Measurements from ENCODE around the gene PLEKHA7. TPM values are rescaled to one million over a fixed set of nuclear protein-coding genes. Genes with fewer than 3 reads are reported as not detected.

The PLEKHA7 gene
- total and polyA plus RNA-seq, 2 of the 8 experiments (the other 6 are each of a cell fraction or from before 2014, with no cell fraction given): 11.4 to 25.6 TPM

- Histone ChIP-seq H2BK5ac (ENCODE audit: low read depth, low read length) (no peak overlapping the region), H2AK5ac (ENCODE audit: low read depth, low read length) (no peak overlapping the region), H3K9ac (replicated peaks in 1 of 4; ENCODE audit: extremely low read depth in 1 of 4, low read depth in 3 of 4, low read length in 3 of 4) (no peak overlapping the region), H3K27ac (ENCODE audit: low read depth, low read length) (no peak overlapping the region), H3K18ac (ENCODE audit: extremely low read depth, low read length) (no peak overlapping the region), H3K23ac (ENCODE audit: insufficient read length) (no peak overlapping the region), H3K4me3 (ENCODE audit: extremely low read depth in 1 of 4, insufficient read depth in 2 of 4, low read depth in 3 of 4, low read length in 4 of 4) (no peak overlapping the region), H3K27me3 (replicated peaks in 1 of 4; ENCODE audit: control insufficient read depth in 3 of 4, extremely low read depth in 1 of 4, insufficient read depth in 3 of 4, low read length in 3 of 4) (no peaks in the 10 kb centered on the region), H3K23me2 (ENCODE audit: low read depth, low read length) (no peaks in the 10 kb centered on the region), H3K79me1 (ENCODE audit: low read depth, low read length) (no peaks in the 10 kb centered on the region), H2BK12ac (ENCODE audit: low read depth, low read length) (no peak overlapping the region), H4K5ac (ENCODE audit: insufficient read length, low read depth, low read length) (no peak overlapping the region), H2BK15ac (ENCODE audit: low read length) (no peak overlapping the region), H3K4ac (replicated peaks; ENCODE audit: insufficient read length, low read depth, low read length) (no peak overlapping the region), H3K4me1 (replicated peaks in 1 of 4; ENCODE audit: control insufficient read depth in 3 of 4, insufficient read depth in 4 of 4, low read length in 3 of 4) (no peaks in the 10 kb centered on the region), H3K36me3 (ENCODE audit: control insufficient read depth in 2 of 4, insufficient read depth in 4 of 4, low read length in 3 of 4) (peaks cover 0 to 14% (median 6%) of the 10 kb centered on the region in 4 experiments; a peak in 3 of 8 replicates), H2AFZ (ENCODE audit: low read length) (no peak overlapping the region), H2BK120ac (replicated peaks; ENCODE audit: low read depth, low read length) (no peak overlapping the region), H3K4me2 (ENCODE audit: insufficient read depth in 1 of 2, low read depth in 2 of 2, low read length in 2 of 2) (no peak overlapping the region), H3K14ac (ENCODE audit: insufficient read length) (no peak overlapping the region), H4K8ac (ENCODE audit: extremely low read depth, insufficient read depth, low read length) (no peak overlapping the region), H3K56ac (replicated peaks; ENCODE audit: insufficient read length, low read depth, low read length) (no peak overlapping the region), H4K91ac (replicated peaks; ENCODE audit: insufficient read length, low read length) (no peak overlapping the region), H2BK20ac (ENCODE audit: low read length) (no peak overlapping the region), H3K9me3 (ENCODE audit: insufficient read depth in 2 of 2, low read depth in 1 of 2, low read length in 1 of 2) (no peaks in the 10 kb centered on the region), H4K20me1 (replicated peaks in 1 of 2; ENCODE audit: control insufficient read depth in 1 of 2, insufficient read depth in 2 of 2, low read length in 2 of 2) (peaks cover 4 to 5% of the 10 kb centered on the region in 2 experiments), H3K79me2 (ENCODE audit: control insufficient read depth in 1 of 2, insufficient read depth in 2 of 2, low read length in 2 of 2) (no peaks in the 10 kb centered on the region)
- ChIA-PET POLR2A (ENCODE audit: partially characterized antibody) (no interaction called here), CTCF (ENCODE audit: partially characterized antibody) (interaction anchor here (1.0 to 1.7 kb wide), 4 partner anchors 8 to 177 kb away, joined by 3 read pairs; no protein-coding TSS in a partner anchor)
- FAIRE-seq: no peak
- no peak for DNase-seq (ENCODE audit: low read depth in 1 of 2, low spot score in 2 of 2)
- no peak for TF ChIP-seq ASH2L (IDR thresholded peaks at IDR 0.05; ENCODE audit: low read length)
- TF ChIP-seq HDAC2 (IDR thresholded peaks at IDR 0.05; ENCODE audit: borderline replicate concordance in 1 of 2, low read depth in 2 of 2, low read length in 2 of 2): no peak
- no peak for TF ChIP-seq CHD1 (IDR thresholded peaks at IDR 0.05; ENCODE audit: low read depth, low read length)
- TF ChIP-seq POLR2A (IDR thresholded peaks at IDR 0.05; ENCODE audit: control extremely low read depth in 1 of 2, low read depth in 2 of 2, low read length in 2 of 2): no peak
- no peak for TF ChIP-seq KDM5A (IDR thresholded peaks at IDR 0.05; ENCODE audit: low read length)
- TF ChIP-seq EGR1 (IDR thresholded peaks at IDR 0.05; ENCODE audit: borderline replicate concordance, low read depth, low read length): no peak
- TF ChIP-seq CEBPB (IDR thresholded peaks at IDR 0.05; ENCODE audit: low read depth, low read length): no peak
- no peak for TF ChIP-seq SIN3A (conservative IDR thresholded peaks at IDR 0.05 in 1 of 2, IDR thresholded peaks at IDR 0.05 in 1 of 2; ENCODE audit: low read depth in 1 of 2, low read length in 2 of 2)
- TF ChIP-seq BACH1 (IDR thresholded peaks at IDR 0.05; ENCODE audit: low read length): no peak
- no peak for TF ChIP-seq GTF2F1 (IDR thresholded peaks at IDR 0.05; ENCODE audit: borderline replicate concordance, low read depth, low read length)
- TF ChIP-seq SP1 (IDR thresholded peaks at IDR 0.05; ENCODE audit: low read depth, low read length): no peak
- no peak for TF ChIP-seq CBX5 (IDR thresholded peaks at IDR 0.05; ENCODE audit: low read depth, low read length)
- no peak for TF ChIP-seq EP300 (IDR thresholded peaks at IDR 0.05; ENCODE audit: borderline replicate concordance in 1 of 2, low read depth in 2 of 2, low read length in 2 of 2)
These were observed 221.8 kb downstream of the PLEKHA7 start for GRCh38 chr11:16792426-16792825.
